ENCODE data around the gene SDHA. TPM values are rescaled to one million over a fixed set of nuclear protein-coding genes. Genes with fewer than 3 reads are reported as not detected.

The SDHA gene
- total and polyA plus RNA-seq, 2 of the 8 experiments (the other 6 are each of a cell fraction or from before 2014, with no cell fraction given), result 59.7 to 87.3 TPM

DNA sequence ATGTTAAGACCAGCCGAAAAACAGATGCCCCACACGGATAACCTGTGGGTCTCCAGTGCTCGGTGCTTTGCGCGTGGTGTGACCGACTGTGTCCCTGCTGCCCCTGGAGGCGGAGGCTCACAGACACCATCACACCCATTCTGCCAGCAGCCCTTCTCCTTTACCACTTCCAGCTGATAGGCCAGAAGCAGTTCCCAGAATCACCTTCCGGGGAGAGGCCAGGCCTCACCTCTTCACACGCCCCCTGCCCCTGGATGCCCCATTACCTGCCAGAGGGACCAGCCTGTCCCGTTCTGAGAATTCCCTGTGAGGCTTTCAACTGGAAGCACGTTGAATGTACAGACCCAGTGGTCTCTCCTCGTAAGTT, 48.4 kb upstream of the SDHA start:
- Histone ChIP-seq H3K9ac (replicated peaks in 1 of 4; ENCODE audit: extremely low read depth in 1 of 4, low read depth in 3 of 4, low read length in 3 of 4) (no peak overlapping the region), H3K27ac (ENCODE audit: low read depth, low read length) (no peak overlapping the region), H3K23me2 (ENCODE audit: low read depth, low read length) (no peaks in the 10 kb centered on the region), H2BK15ac (ENCODE audit: low read length) (no peak overlapping the region), H3K4me1 (replicated peaks in 1 of 4; ENCODE audit: control insufficient read depth in 3 of 4, insufficient read depth in 4 of 4, low read length in 3 of 4) (no peaks in the 10 kb centered on the region), H2BK12ac (ENCODE audit: low read depth, low read length) (no peak overlapping the region), H3K9me3 (ENCODE audit: insufficient read depth in 2 of 2, low read depth in 1 of 2, low read length in 1 of 2) (no peaks in the 10 kb centered on the region; a peak in 1 of 4 replicates), H4K20me1 (replicated peaks in 1 of 2; ENCODE audit: control insufficient read depth in 1 of 2, insufficient read depth in 2 of 2, low read length in 2 of 2) (peaks cover 3 to 13% of the 10 kb centered on the region in 2 experiments), H2BK5ac (ENCODE audit: low read depth, low read length) (no peak overlapping the region), H3K14ac (ENCODE audit: insufficient read length) (no peak overlapping the region), H2BK20ac (ENCODE audit: low read length) (no peak overlapping the region), H3K36me3 (ENCODE audit: control insufficient read depth in 2 of 4, insufficient read depth in 4 of 4, low read length in 3 of 4) (peaks cover 0 to 22% (median 13%) of the 10 kb centered on the region in 4 experiments; a peak in 6 of 8 replicates), H3K79me1 (ENCODE audit: low read depth, low read length) (no peaks in the 10 kb centered on the region), H3K23ac (ENCODE audit: insufficient read length) (no peak overlapping the region), H4K8ac (ENCODE audit: extremely low read depth, insufficient read depth, low read length) (no peak overlapping the region), H3K4ac (replicated peaks; ENCODE audit: insufficient read length, low read depth, low read length) (no peak overlapping the region), H3K18ac (ENCODE audit: extremely low read depth, low read length) (no peak overlapping the region), H2BK120ac (replicated peaks; ENCODE audit: low read depth, low read length) (no peak overlapping the region), H4K91ac (replicated peaks; ENCODE audit: insufficient read length, low read length) (no peak overlapping the region), H3K56ac (replicated peaks; ENCODE audit: insufficient read length, low read depth, low read length) (no peak overlapping the region), H2AK5ac (ENCODE audit: low read depth, low read length) (no peak overlapping the region), H3K4me2 (ENCODE audit: insufficient read depth in 1 of 2, low read depth in 2 of 2, low read length in 2 of 2) (no peak overlapping the region), H3K79me2 (ENCODE audit: control insufficient read depth in 1 of 2, insufficient read depth in 2 of 2, low read length in 2 of 2) (no peaks in the 10 kb centered on the region), H4K5ac (ENCODE audit: insufficient read length, low read depth, low read length) (no peak overlapping the region), H3K4me3 (ENCODE audit: extremely low read depth in 1 of 4, insufficient read depth in 2 of 4, low read depth in 3 of 4, low read length in 4 of 4) (no peak overlapping the region), H3K27me3 (replicated peaks in 1 of 4; ENCODE audit: control insufficient read depth in 3 of 4, extremely low read depth in 1 of 4, insufficient read depth in 3 of 4, low read length in 3 of 4) (no peaks in the 10 kb centered on the region; a peak in 1 of 7 replicates), H2AFZ (ENCODE audit: low read length) (no peak overlapping the region)
- POLR2A ChIA-PET (ENCODE audit: partially characterized antibody), result interaction anchor here (0.6 to 2.3 kb wide), 7 partner anchors 9 to 120 kb away, joined by 3 to 9 read pairs (median 3); no protein-coding TSS in a partner anchor
- 91% methylated on average over 12 of the region's 12 CpGs; no CpG with 5 or more reads in 1 of the 2 experiments for WGBS, 2 experiments (ENCODE audit: extremely low coverage in 1 of 2, insufficient coverage in 1 of 2, insufficient read length in 1 of 2, insufficient replicate concordance in 2 of 2, low coverage in 1 of 2, low lambda C conversion rate in 2 of 2, missing lambda C conversion rate in 1 of 2)
- DNase-seq (ENCODE audit: low read depth in 1 of 2, low spot score in 2 of 2) (no peak), FAIRE-seq (no peak)
- CTCF ChIA-PET (ENCODE audit: partially characterized antibody), result interaction anchor here (0.7 to 5.1 kb wide), 3 partner anchors 11 to 31 kb away, joined by 3 to 15 read pairs (median 3); no protein-coding TSS in a partner anchor
- TF ChIP-seq POU5F1 (IDR thresholded peaks at IDR 0.05; ENCODE audit: low read depth, low read length) (no peak), CHD1 (IDR thresholded peaks at IDR 0.05; ENCODE audit: low read depth, low read length) (no peak), KDM1A (IDR thresholded peaks at IDR 0.05; ENCODE audit: borderline replicate concordance, low read length) (no peak)
